ENCODE results near the gene CETN3. TPM values are rescaled to one million over a fixed set of nuclear protein-coding genes. Genes with fewer than 3 reads are reported as not detected.
"Not testable (repeated sequence)": the region's sequence is repeated elsewhere in the genome, so short reads cannot be mapped to it uniquely, and the experiment has no call there.

CETN3 gene
- polyA plus RNA-seq, 1 donor from 2014 or later = 24.6 TPM

DNA sequence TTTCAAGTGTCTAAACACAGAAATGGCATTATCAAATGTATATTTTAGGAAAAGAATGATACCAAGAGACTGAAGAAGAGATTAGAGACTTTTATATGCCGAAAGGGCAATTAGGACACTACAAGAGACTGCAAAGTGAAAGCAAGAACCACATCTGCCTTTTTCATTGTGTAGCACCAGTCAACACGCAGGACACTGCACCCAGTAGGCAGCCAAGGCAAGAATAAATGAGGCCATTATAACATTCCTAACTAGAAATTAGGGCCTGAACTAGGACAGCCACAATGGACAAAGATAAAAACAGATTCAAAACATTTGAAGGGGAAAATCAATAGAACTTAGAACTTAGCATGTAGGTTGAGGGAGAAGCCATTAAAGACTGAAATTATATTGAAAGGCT is 10.8 kb downstream of the CETN3 start:
- no peak overlapping the region for H3K4me3 Mint-ChIP-seq
- no peak overlapping the region for H3K27ac Mint-ChIP-seq
- no peaks in the 10 kb centered on the region for H3K9me3 Mint-ChIP-seq
- H3K27me3 Mint-ChIP-seq = no peaks in the 10 kb centered on the region
- H3K36me3 Mint-ChIP-seq = peaks cover 8% of the 10 kb centered on the region
- peaks cover 0 to 2% (median 0%) of the 10 kb centered on the region in 3 donors for H3K4me1 Mint-ChIP-seq

DNA sequence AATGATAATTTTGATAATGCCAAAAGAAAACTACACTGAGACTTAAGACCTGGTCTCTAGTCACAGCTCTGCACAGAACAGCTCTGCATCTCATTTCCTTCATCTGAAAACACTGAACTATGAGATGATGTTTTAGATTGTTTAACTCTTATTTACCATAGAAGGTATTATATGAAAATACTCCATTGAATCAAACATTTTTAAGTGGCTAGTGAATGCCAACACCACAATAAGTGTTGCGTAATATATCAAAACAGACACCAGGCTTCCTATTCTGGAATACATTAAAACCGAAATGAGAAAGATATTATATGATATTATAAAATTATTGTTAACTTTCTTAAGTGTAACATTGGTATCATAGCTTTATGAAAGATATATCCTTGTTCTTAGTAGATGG is 14.6 kb downstream of the CETN3 start:
- no peaks in the 10 kb centered on the region for H3K4me1 Mint-ChIP-seq
- H3K27me3 Mint-ChIP-seq = no peaks in the 10 kb centered on the region
- no peak overlapping the region for H3K27ac Mint-ChIP-seq
- H3K9me3 Mint-ChIP-seq = peaks cover 0 to 4% (median 0%) of the 10 kb centered on the region in 3 donors
- peaks cover 9% of the 10 kb centered on the region for H3K36me3 Mint-ChIP-seq
- no peak overlapping the region for H3K4me3 Mint-ChIP-seq

DNA sequence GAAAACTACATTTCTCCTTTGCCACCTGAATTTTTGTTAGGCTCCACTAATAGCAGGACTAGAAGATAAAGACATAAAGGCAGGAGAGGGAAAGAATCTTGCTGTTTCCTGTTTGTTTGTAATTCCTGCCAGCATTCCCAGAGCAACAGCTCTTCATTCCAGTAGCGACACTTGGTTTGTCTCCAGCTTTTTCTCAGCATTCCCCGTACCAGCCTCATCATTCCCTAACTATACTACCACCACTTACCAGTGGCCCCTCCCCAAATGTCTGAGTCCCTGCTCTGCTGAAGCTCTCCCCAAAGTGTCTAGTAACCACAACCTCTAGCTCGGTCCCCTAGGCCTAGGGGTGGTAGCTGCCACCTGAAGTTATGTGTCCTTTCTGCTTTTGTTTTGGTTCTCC is 18.6 kb downstream of the CETN3 start:
- peaks cover 0 to 4% (median 0%) of the 10 kb centered on the region in 3 donors for H3K9me3 Mint-ChIP-seq
- no peak overlapping the region for H3K27ac Mint-ChIP-seq
- no peak overlapping the region for H3K4me3 Mint-ChIP-seq
- no peaks in the 10 kb centered on the region for H3K27me3 Mint-ChIP-seq
- no peaks in the 10 kb centered on the region for H3K4me1 Mint-ChIP-seq
- H3K36me3 Mint-ChIP-seq = peaks cover 5% of the 10 kb centered on the region

DNA sequence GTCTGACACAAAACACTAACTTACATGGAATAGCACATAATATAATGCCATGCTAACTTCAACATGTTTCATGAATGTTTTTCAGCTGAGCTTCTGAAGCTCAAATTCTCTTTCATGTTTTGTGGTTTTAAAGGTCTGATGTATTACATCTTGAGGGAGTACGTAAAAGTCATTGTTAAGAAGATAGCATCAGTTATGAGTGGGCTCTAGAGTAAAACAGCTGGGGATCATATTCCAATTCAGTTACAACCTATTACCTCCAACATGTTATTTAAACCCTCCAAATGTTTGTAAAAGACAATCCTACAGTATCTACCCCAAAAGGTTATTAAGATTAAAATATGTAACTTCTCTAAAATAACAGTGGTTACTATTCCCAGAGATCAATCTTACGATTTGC is 19.2 kb downstream of the CETN3 start:
- Mint-ChIP-seq H3K27ac (no peak overlapping the region), H3K4me3 (no peak overlapping the region), H3K36me3 (peaks cover 5% of the 10 kb centered on the region), H3K4me1 (no peaks in the 10 kb centered on the region), H3K9me3 (peaks cover 0 to 4% (median 0%) of the 10 kb centered on the region in 3 donors), H3K27me3 (no peaks in the 10 kb centered on the region)

DNA sequence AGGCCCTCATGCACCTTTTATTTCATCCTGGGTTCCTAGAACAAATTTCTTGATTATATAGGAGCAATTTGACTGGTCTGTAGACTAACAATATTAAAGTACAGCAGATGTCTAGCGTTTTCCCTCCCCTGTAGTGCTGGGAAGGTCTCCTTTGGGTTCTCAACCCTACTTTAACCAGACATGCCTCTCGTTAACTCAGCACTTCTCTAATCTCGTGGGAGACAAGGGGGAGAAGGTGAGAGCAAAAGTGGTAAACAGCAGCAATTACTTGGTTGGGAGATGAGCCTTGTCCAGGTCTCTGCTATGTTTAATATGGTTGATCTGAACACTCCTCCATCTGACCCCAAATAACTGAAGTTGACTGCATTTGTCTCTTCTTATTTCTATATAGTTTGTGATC is 22.0 kb downstream of the CETN3 start:
- no peaks in the 10 kb centered on the region for H3K4me1 Mint-ChIP-seq
- no peaks in the 10 kb centered on the region for H3K27me3 Mint-ChIP-seq
- no peak overlapping the region for H3K4me3 Mint-ChIP-seq
- no peak overlapping the region for H3K27ac Mint-ChIP-seq
- peaks cover 0 to 2% (median 0%) of the 10 kb centered on the region in 3 donors for H3K9me3 Mint-ChIP-seq
- H3K36me3 Mint-ChIP-seq = no peaks in the 10 kb centered on the region

DNA sequence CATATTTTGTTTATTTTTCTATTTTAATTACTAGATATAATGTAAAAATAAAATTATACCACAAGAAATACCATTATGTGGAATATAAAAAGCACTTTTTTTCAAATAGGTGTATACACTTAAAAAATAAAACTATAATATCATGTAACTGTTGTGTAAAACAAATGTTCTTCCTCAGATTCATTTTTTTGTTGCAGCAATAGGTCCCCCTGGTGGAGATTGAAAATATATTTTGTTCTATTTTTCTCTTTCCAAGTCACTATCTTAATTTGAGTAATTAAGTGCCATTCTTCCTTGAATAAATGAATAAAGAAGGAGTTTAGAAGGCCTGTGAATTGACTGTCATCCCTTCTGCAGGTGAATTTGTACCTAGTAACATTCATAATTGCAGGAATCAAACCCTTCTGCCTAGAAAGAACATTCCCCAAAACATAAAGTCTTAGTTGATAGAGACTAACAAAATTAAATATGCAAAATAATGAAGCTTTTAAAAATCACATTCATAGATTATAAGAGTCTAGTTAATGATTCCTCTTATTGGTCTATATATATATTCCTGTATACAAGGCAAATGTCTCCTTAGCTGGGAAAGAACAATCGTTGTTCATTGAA is 23.4 kb downstream of the CETN3 start:
- H3K27ac Mint-ChIP-seq = no peak overlapping the region
- H3K4me3 Mint-ChIP-seq = no peak overlapping the region
- H3K27me3 Mint-ChIP-seq = no peaks in the 10 kb centered on the region
- H3K4me1 Mint-ChIP-seq = no peaks in the 10 kb centered on the region
- H3K36me3 Mint-ChIP-seq = no peaks in the 10 kb centered on the region
- H3K9me3 Mint-ChIP-seq = no peaks in the 10 kb centered on the region

DNA sequence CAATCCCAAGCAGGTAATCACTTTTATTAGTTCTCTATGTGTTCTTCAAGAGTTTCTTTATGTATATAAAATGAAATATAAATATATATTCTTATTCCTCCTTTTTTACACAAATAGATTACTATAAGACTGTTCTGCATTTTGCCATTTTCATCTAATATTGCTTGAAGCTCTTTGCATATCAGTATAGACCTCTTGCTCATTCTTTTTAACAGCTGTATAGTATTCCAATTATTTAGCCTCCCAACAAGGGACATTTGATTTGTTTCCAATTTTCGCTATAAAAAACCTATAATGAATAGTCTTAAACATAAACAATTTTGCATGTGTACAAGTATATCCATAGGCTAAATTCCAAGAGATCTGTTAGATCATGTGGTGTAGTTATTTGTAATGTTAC is 25.2 kb downstream of the CETN3 start:
- H3K27ac Mint-ChIP-seq = no peak overlapping the region
- H3K4me1 Mint-ChIP-seq = no peaks in the 10 kb centered on the region
- no peaks in the 10 kb centered on the region for H3K9me3 Mint-ChIP-seq

DNA sequence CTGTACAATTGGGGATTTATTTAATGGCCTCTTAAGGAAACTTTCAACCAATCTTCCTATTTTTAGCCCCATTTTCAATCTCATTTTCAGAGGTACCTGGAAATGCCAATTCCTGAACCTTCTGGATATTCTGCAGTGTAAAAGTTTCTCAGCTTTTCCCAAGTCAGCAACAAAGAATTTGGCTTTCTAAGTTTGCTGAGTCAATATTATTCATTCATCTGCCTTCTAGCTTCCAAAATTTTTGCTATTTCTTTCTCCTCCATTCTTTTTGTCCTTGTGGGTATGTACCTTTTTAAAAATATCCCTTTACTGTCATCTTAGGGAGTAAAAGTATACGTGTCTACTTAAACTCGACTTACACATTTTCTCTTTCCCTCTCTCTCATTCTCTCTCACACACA is 25.7 kb downstream of the CETN3 start:
- H3K9me3 Mint-ChIP-seq = no peaks in the 10 kb centered on the region
- no peak overlapping the region for H3K4me3 Mint-ChIP-seq
- peaks cover 1% of the 10 kb centered on the region for H3K27me3 Mint-ChIP-seq
- H3K27ac Mint-ChIP-seq = peak overlapping the region in 1 of 3 donors; percentile 24
- no peaks in the 10 kb centered on the region for H3K4me1 Mint-ChIP-seq
- H3K36me3 Mint-ChIP-seq = no peaks in the 10 kb centered on the region

More for the DNA sequence above, 25.2 kb downstream of the CETN3 start:
- Mint-ChIP-seq H3K36me3 (no peaks in the 10 kb centered on the region), H3K4me3 (no peak overlapping the region), H3K27me3 (peaks cover under 1% of the 10 kb centered on the region)

DNA sequence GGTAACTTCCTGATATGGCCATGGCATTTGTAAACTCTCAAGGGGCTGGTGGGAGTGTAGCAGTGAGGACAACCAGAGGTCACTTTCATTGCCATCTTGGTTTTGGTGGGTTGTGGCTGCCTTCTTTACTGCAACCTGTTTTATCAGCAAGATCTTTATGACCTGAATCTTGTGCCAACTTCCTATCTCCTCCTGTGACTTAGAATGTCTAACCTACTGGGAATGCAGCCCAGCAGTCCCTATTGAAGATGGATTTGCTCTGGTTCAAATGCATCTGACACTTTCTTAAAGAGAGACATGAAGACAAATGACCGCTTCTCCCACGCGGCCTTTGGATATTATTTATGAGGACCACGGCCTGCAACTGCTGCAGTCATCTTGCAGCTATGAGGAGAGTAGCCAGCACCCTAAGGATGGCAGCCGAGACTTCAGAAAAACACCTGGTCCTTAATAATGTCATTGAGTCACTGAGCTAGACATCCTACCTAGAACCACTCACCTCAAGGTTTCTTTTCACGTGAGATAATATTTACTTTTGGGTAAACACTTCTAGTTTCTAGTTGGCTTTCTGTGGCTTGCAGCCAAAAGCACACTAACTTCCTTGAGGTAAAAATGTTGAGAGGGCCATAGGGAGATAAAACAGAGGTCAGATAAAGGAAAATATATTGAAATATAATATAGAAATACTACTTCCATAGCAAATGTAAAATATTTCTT is 28.2 kb downstream of the CETN3 start:
- no peaks in the 10 kb centered on the region for H3K4me1 Mint-ChIP-seq
- H3K36me3 Mint-ChIP-seq = no peaks in the 10 kb centered on the region
- H3K27me3 Mint-ChIP-seq = peaks cover 1% of the 10 kb centered on the region
- no peak overlapping the region for H3K27ac Mint-ChIP-seq
- H3K4me3 Mint-ChIP-seq = no peak overlapping the region
- peaks cover 0 to 1% (median 0%) of the 10 kb centered on the region in 3 donors for H3K9me3 Mint-ChIP-seq

DNA sequence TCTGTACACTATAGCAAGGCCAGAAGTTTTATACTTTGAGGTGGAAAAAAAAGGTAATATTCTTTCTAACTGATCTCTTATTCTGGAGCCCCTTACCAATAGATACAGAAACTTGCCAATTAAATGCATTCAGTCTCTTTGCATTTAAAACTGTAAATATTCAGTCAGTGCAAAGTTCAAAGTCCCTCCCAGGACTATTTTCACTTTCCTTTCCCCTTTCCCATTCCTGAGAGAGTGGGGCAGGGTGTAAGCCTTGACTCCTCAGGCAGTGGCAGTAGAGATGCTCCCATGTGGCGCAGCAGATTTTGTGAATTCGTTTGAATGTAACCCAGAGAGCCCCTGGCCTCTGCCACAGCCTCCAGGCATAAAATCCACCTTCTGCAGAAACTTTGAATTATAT is 29.9 kb downstream of the CETN3 start:
- H3K27me3 Mint-ChIP-seq = peaks cover 4% of the 10 kb centered on the region
- H3K27ac Mint-ChIP-seq = no peak overlapping the region
- H3K36me3 Mint-ChIP-seq = no peaks in the 10 kb centered on the region
- peaks cover 0 to 10% (median 1%) of the 10 kb centered on the region in 3 donors for H3K9me3 Mint-ChIP-seq
- no peak overlapping the region for H3K4me3 Mint-ChIP-seq
- no peaks in the 10 kb centered on the region for H3K4me1 Mint-ChIP-seq

DNA sequence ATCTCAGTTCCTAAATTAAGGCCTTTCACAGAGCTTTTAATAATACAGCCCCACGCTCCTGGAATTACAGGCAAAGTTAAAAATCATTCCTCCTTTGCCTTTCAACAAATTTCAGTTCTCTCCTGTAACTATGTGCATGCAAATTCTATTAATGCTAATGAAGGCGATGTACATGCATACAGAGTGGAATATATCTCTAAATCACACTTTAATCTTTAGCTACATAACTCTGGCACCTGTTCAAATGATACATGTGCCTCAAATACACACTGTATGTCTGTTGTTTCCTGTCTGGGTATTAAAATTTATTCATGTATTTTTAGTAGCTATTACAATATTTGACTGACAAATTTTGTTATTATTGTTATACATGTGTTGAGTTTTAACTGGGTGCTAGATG is 30.8 kb downstream of the CETN3 start:
- Mint-ChIP-seq H3K27me3 (peaks cover 4% of the 10 kb centered on the region), H3K36me3 (no peaks in the 10 kb centered on the region), H3K9me3 (peaks cover 0 to 10% (median 1%) of the 10 kb centered on the region in 3 donors), H3K27ac (no peak overlapping the region), H3K4me3 (no peak overlapping the region), H3K4me1 (no peaks in the 10 kb centered on the region)

DNA sequence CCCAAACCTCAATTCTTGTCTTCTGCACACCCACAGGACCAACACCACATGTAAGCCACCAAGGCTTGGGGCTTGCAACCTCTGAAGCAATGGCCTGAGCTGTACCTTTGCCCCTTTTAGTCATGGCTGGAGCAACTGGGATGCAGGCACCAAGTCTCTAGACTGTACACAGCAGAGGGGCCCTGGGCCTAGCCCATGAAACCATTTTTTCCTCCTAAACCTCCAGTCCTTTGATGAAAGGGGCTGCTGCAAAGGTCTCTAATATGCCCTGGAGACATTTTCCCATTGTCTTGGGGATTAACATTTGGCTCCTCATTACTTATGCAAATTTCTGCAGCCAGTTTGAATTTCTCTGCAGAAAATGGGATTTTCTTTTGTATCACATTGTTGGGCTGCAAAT is 38.3 kb downstream of the CETN3 start:
- H3K9me3 Mint-ChIP-seq = peaks cover 5 to 20% (median 12%) of the 10 kb centered on the region in 3 donors
- not testable (repeated sequence) for H3K4me1 Mint-ChIP-seq, H3K27me3 Mint-ChIP-seq, H3K4me3 Mint-ChIP-seq, H3K27ac Mint-ChIP-seq, H3K36me3 Mint-ChIP-seq

DNA sequence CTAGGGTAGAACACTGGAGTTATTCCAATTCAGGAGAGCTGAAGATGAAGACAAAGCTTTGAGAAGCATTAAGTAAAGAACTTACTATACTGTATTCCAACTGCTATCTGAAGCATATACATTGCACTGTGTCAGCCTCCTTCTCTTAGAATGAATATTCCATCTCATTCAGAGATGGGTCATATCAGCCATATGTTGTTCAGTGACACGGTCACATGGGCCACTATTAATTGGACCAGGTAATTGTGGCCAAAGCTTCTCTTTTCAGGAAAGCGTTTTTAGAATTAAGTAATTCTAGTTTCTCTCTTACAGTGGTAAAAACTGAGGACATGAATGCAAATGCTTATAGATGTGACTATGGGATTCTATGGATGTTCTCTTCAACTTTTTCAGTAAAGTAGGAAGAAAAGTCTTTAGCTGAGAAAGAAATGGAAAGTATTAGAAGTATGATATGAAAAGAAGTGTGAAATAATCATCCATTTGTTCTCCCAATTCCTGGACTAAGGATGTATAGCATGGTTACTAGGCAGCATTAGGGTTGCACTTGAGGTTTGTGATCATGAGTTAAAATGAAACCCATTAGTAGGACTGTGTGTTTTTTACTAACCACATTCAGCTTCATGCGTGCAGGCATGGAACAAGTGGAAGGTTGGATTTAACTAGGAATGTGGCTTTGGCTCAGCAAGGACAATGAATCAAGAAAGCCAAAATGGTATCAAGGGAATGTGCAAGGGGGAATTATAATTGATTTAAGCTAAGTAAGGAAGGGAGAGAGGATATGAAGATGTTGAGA is 40.9 kb downstream of the CETN3 start:
- no peak overlapping the region for H3K4me3 Mint-ChIP-seq

DNA sequence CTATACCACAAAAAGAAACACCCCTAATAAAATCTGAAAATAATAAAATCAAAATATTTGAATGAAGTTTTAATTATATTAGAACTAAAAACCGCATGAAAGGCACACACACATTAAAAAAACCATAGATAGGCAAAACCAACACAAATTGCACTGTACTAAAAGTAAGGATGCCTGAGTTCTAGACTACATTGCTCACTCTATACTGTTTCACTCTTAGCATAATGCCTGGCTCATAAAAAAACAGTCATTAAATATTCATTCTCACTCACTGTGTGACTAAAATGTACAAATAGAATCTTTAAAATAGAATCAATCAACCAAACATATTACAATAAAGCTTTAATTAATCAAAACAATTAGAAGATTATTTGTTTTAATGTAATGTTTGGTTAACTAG is 41.7 kb downstream of the CETN3 start:
- no peak overlapping the region for H3K27ac Mint-ChIP-seq
- H3K4me3 Mint-ChIP-seq = no peak overlapping the region
- peaks cover 9% of the 10 kb centered on the region for H3K27me3 Mint-ChIP-seq
- peaks cover 5 to 13% (median 11%) of the 10 kb centered on the region in 3 donors for H3K9me3 Mint-ChIP-seq
- no peaks in the 10 kb centered on the region for H3K36me3 Mint-ChIP-seq
- no peaks in the 10 kb centered on the region for H3K4me1 Mint-ChIP-seq

More for the DNA sequence above, 40.9 kb downstream of the CETN3 start:
- Mint-ChIP-seq H3K27ac (no peak overlapping the region), H3K27me3 (peaks cover 5% of the 10 kb centered on the region), H3K36me3 (no peaks in the 10 kb centered on the region), H3K4me1 (no peaks in the 10 kb centered on the region), H3K9me3 (peaks cover 5 to 13% (median 11%) of the 10 kb centered on the region in 3 donors)

DNA sequence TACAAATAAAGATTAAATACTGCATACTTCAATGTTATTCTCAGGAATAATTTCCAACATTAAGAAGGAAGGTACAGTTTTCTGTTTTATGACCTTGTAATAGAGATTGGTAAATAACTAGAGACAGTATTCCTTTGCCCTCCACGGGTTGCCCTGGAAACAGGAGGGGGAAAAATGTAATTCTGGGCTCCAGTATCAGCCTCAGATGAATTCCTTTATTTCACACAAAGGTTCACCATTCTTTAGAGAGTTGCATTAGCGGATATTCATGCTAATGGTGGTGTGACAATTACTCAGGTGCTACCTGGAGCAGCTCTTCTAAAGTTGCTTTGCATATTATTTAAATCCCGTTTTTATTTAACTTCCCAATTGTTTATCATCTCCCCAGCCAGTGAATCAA is 42.6 kb downstream of the CETN3 start:
- Mint-ChIP-seq H3K36me3 (no peaks in the 10 kb centered on the region), H3K4me1 (no peaks in the 10 kb centered on the region), H3K27me3 (peaks cover 11% of the 10 kb centered on the region), H3K9me3 (peaks cover 4 to 9% (median 9%) of the 10 kb centered on the region in 3 donors), H3K27ac (no peak overlapping the region), H3K4me3 (no peak overlapping the region)
